Ectodermal cell (in vitro differentiated cells): Measurements from ENCODE around the gene HOXC6.

Experiments
- H3K27ac ChIP-seq: 2 replicates; pipeline ENCODE4 v1.7.0; 2013; ENCODE audit warnings: mild to moderate bottlenecking, low read depth, low read length; ENCODE audit not compliant: insufficient read depth, poor library complexity, severe bottlenecking
- H3K27me3 ChIP-seq: 2 replicates; pipeline ENCODE4 v1.7.0; 2013; ENCODE audit warnings: mild to moderate bottlenecking, low read length; ENCODE audit not compliant: insufficient read depth, control insufficient read depth, poor library complexity, severe bottlenecking
- H3K36me3 ChIP-seq: one replicate; pipeline ENCODE4 v1.7.0; 2013; ENCODE audit warnings: low read length; ENCODE audit not compliant: control insufficient read depth, insufficient read depth
- H3K4me1 ChIP-seq: one replicate; pipeline ENCODE4 v1.7.0; 2013; ENCODE audit warnings: low read length; ENCODE audit not compliant: control insufficient read depth, insufficient read depth
- H3K4me3 ChIP-seq: 2 replicates; pipeline ENCODE4 v1.7.0; 2013; ENCODE audit warnings: low read depth, low read length, control low read depth; ENCODE audit not compliant: insufficient read depth
- H3K9me3 ChIP-seq: 2 replicates; pipeline ENCODE4 v1.7.0; 2013; ENCODE audit warnings: mild to moderate bottlenecking, low read length, moderate library complexity; ENCODE audit not compliant: control insufficient read depth
- WGBS, 2 experiments: methylation state at CpG; one replicate each; pipeline ENCODE4 v1.1.7; 2013; ENCODE audit warnings: missing lambda C conversion rate in 2 of 2; 5-methylcytosine and 5-hydroxymethylcytosine counted together

HOXC6 gene

GRCh38 chr12:54045401-54045800, 17.2 kb downstream of the HOXC6 start:
- H3K36me3 ChIP-seq, result no peaks in the 10 kb centered on the region
- no peaks in the 10 kb centered on the region for H3K9me3 ChIP-seq
- H3K4me1 ChIP-seq, result no peaks in the 10 kb centered on the region
- H3K27me3 ChIP-seq, result peaks cover 100% of the 10 kb centered on the region
- no peak overlapping the region for H3K4me3 ChIP-seq
- H3K27ac ChIP-seq, result no peak overlapping the region

- Histone ChIP-seq H3K4me3 (no peak overlapping the region), H3K27ac (no peak overlapping the region), H3K9me3 (no peaks in the 10 kb centered on the region), H3K4me1 (no peaks in the 10 kb centered on the region), H3K27me3 (peaks cover 100% of the 10 kb centered on the region), H3K36me3 (no peaks in the 10 kb centered on the region)
- 27 to 31% methylated on average over 15 to 16 of the region's 16 CpGs for WGBS, 2 experiments
Measured at GRCh38 chr12:54045868-54046521, 17.8 kb downstream of the HOXC6 start.

- 6% methylated on average over 27 of the region's 27 CpGs for WGBS, 2 experiments
- Histone ChIP-seq H3K36me3 (no peaks in the 10 kb centered on the region), H3K4me1 (no peaks in the 10 kb centered on the region), H3K27ac (no peak overlapping the region), H3K9me3 (no peaks in the 10 kb centered on the region), H3K27me3 (peaks cover 100% of the 10 kb centered on the region), H3K4me3 (no peak overlapping the region)
Measured at GRCh38 chr12:54046809-54047159, 18.5 kb downstream of the HOXC6 start.

- no peaks in the 10 kb centered on the region for H3K36me3 ChIP-seq
- H3K27me3 ChIP-seq, result peaks cover 100% of the 10 kb centered on the region
- no peak overlapping the region for H3K4me3 ChIP-seq
- H3K27ac ChIP-seq, result no peak overlapping the region
- WGBS, 2 experiments, result 1 to 2% methylated on average over 61 of the region's 61 CpGs
- H3K9me3 ChIP-seq, result no peaks in the 10 kb centered on the region
- no peaks in the 10 kb centered on the region for H3K4me1 ChIP-seq
Measured at GRCh38 chr12:54047160-54047963, 19.1 kb downstream of the HOXC6 start.

- Histone ChIP-seq H3K4me1 (peaks cover under 1% of the 10 kb centered on the region), H3K27ac (no peak overlapping the region), H3K4me3 (no peak overlapping the region), H3K27me3 (peaks cover 100% of the 10 kb centered on the region), H3K9me3 (no peaks in the 10 kb centered on the region), H3K36me3 (no peaks in the 10 kb centered on the region)
- 12 to 13% methylated on average over 8 of the region's 8 CpGs for WGBS, 2 experiments
Measured at GRCh38 chr12:54047964-54048303, 19.7 kb downstream of the HOXC6 start.

GRCh38 chr12:54048406-54049093, 20.3 kb downstream of the HOXC6 start:
- WGBS, 2 experiments, result 19 to 25% methylated on average over 3 of the region's 3 CpGs
- no peaks in the 10 kb centered on the region for H3K36me3 ChIP-seq
- no peak overlapping the region for H3K4me3 ChIP-seq
- peaks cover 100% of the 10 kb centered on the region for H3K27me3 ChIP-seq
- no peaks in the 10 kb centered on the region for H3K9me3 ChIP-seq
- no peak overlapping the region for H3K27ac ChIP-seq
- H3K4me1 ChIP-seq, result peaks cover 3% of the 10 kb centered on the region

- no peak overlapping the region for H3K4me3 ChIP-seq
- H3K27me3 ChIP-seq, result peaks cover 100% of the 10 kb centered on the region
- 19 to 23% methylated on average over 6 of the region's 6 CpGs for WGBS, 2 experiments
- peaks cover 3% of the 10 kb centered on the region for H3K4me1 ChIP-seq
- no peak overlapping the region for H3K27ac ChIP-seq
- no peaks in the 10 kb centered on the region for H3K9me3 ChIP-seq
- no peaks in the 10 kb centered on the region for H3K36me3 ChIP-seq
Measured at GRCh38 chr12:54049108-54049507, 20.9 kb downstream of the HOXC6 start.

- 2 to 3% methylated on average over 2 of the region's 2 CpGs for WGBS, 2 experiments
- Histone ChIP-seq H3K36me3 (no peaks in the 10 kb centered on the region), H3K4me3 (no peak overlapping the region), H3K9me3 (no peaks in the 10 kb centered on the region), H3K27ac (no peak overlapping the region), H3K27me3 (peaks cover 100% of the 10 kb centered on the region), H3K4me1 (peaks cover 3% of the 10 kb centered on the region)
Measured at GRCh38 chr12:54050482-54050810, 22.2 kb downstream of the HOXC6 start.

- no peaks in the 10 kb centered on the region for H3K36me3 ChIP-seq
- no peaks in the 10 kb centered on the region for H3K9me3 ChIP-seq
- no peak overlapping the region for H3K4me3 ChIP-seq
- WGBS, 2 experiments, result 10 to 11% methylated on average over 12 of the region's 12 CpGs
- no peak overlapping the region for H3K27ac ChIP-seq
- peaks cover 100% of the 10 kb centered on the region for H3K27me3 ChIP-seq
- peaks cover 3% of the 10 kb centered on the region for H3K4me1 ChIP-seq
Measured at GRCh38 chr12:54051026-54051842, 23.0 kb downstream of the HOXC6 start.
